ENCODE measurements around the gene ADH7. TPM values are rescaled to one million over a fixed set of nuclear protein-coding genes. Genes with fewer than 3 reads are reported as not detected.

ADH7 gene
- total and polyA plus RNA-seq, 2 of the 8 experiments (the other 6 are each of a cell fraction or from before 2014, with no cell fraction given) = not detected

DNA sequence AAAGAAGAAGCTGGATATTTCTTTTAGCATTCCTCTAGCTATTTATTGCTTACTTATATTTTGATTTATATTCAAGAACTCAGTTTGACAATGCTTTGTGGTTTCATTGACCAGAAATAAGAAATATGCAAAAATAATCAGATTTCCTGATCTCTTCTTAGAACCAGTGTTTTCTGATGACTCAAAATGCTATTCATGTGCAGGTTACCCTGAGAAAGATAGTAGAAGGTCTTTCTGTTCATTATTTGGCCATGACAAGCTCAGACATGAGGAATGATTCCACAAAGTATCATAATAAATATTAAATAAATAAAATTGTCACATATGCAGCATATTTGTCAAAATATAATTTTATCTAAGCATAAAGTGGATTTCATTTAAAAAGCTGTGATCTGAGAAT, 24.1 kb downstream of the ADH7 start:
- Histone ChIP-seq H3K14ac (ENCODE audit: insufficient read length) (no peak overlapping the region), H2AK5ac (ENCODE audit: low read depth, low read length) (no peak overlapping the region), H3K36me3 (ENCODE audit: control insufficient read depth in 2 of 4, insufficient read depth in 4 of 4, low read length in 3 of 4) (no peaks in the 10 kb centered on the region), H3K27me3 (replicated peaks in 1 of 4; ENCODE audit: control insufficient read depth in 3 of 4, extremely low read depth in 1 of 4, insufficient read depth in 3 of 4, low read length in 3 of 4) (no peaks in the 10 kb centered on the region), H3K9me3 (ENCODE audit: insufficient read depth in 2 of 2, low read depth in 1 of 2, low read length in 1 of 2) (no peaks in the 10 kb centered on the region), H3K9ac (replicated peaks in 1 of 4; ENCODE audit: extremely low read depth in 1 of 4, low read depth in 3 of 4, low read length in 3 of 4) (no peak overlapping the region), H3K23ac (ENCODE audit: insufficient read length) (no peak overlapping the region), H3K4ac (replicated peaks; ENCODE audit: insufficient read length, low read depth, low read length) (no peak overlapping the region), H2BK5ac (ENCODE audit: low read depth, low read length) (no peak overlapping the region), H2BK12ac (ENCODE audit: low read depth, low read length) (no peak overlapping the region), H3K18ac (ENCODE audit: extremely low read depth, low read length) (no peak overlapping the region), H3K4me3 (ENCODE audit: extremely low read depth in 1 of 4, insufficient read depth in 2 of 4, low read depth in 3 of 4, low read length in 4 of 4) (no peak overlapping the region), H3K56ac (replicated peaks; ENCODE audit: insufficient read length, low read depth, low read length) (no peak overlapping the region), H2BK20ac (ENCODE audit: low read length) (no peak overlapping the region), H3K79me2 (ENCODE audit: control insufficient read depth in 1 of 2, insufficient read depth in 2 of 2, low read length in 2 of 2) (no peaks in the 10 kb centered on the region), H3K4me1 (replicated peaks in 1 of 4; ENCODE audit: control insufficient read depth in 3 of 4, insufficient read depth in 4 of 4, low read length in 3 of 4) (no peaks in the 10 kb centered on the region), H3K79me1 (ENCODE audit: low read depth, low read length) (no peaks in the 10 kb centered on the region), H3K4me2 (ENCODE audit: insufficient read depth in 1 of 2, low read depth in 2 of 2, low read length in 2 of 2) (no peak overlapping the region), H4K91ac (replicated peaks; ENCODE audit: insufficient read length, low read length) (no peak overlapping the region), H3K27ac (ENCODE audit: low read depth, low read length) (no peak overlapping the region), H2BK15ac (ENCODE audit: low read length) (no peak overlapping the region), H4K5ac (ENCODE audit: insufficient read length, low read depth, low read length) (no peak overlapping the region), H2AFZ (ENCODE audit: low read length) (no peak overlapping the region), H3K23me2 (ENCODE audit: low read depth, low read length) (no peaks in the 10 kb centered on the region), H4K8ac (ENCODE audit: extremely low read depth, insufficient read depth, low read length) (no peak overlapping the region), H2BK120ac (replicated peaks; ENCODE audit: low read depth, low read length) (no peak overlapping the region), H4K20me1 (replicated peaks in 1 of 2; ENCODE audit: control insufficient read depth in 1 of 2, insufficient read depth in 2 of 2, low read length in 2 of 2) (no peaks in the 10 kb centered on the region)
- ChIA-PET CTCF (ENCODE audit: partially characterized antibody) (interaction anchor here (0.6 to 10.9 kb wide), 8 partner anchors 8 to 292 kb away, joined by 3 to 99 read pairs (median 3); partner anchors contain the start of gene ADH7), POLR2A (ENCODE audit: partially characterized antibody) (no interaction called here)
- FAIRE-seq (no peak), DNase-seq (ENCODE audit: low read depth in 1 of 2, low spot score in 2 of 2) (no peak)
- no peak for TF ChIP-seq POLR2A (IDR thresholded peaks at IDR 0.05; ENCODE audit: control extremely low read depth in 1 of 2, low read depth in 2 of 2, low read length in 2 of 2)
- no peak for TF ChIP-seq SAP30 (IDR thresholded peaks at IDR 0.05; ENCODE audit: insufficient read depth, insufficient replicate concordance, low read length)
- TF ChIP-seq, protein P1, sequence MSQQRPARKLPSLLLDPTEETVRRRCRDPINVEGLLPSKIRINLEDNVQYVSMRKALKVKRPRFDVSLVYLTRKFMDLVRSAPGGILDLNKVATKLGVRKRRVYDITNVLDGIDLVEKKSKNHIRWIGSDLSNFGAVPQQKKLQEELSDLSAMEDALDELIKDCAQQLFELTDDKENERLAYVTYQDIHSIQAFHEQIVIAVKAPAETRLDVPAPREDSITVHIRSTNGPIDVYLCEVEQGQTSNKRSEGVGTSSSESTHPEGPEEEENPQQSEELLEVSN (IDR thresholded peaks at IDR 0.05) = no peak
- TF ChIP-seq TCF12 (IDR thresholded peaks at IDR 0.05; ENCODE audit: low read depth, low read length) = no peak
- no peak for TF ChIP-seq HDAC2 (IDR thresholded peaks at IDR 0.05; ENCODE audit: borderline replicate concordance in 1 of 2, low read depth in 2 of 2, low read length in 2 of 2)
- no peak for TF ChIP-seq SIN3A (conservative IDR thresholded peaks at IDR 0.05 in 1 of 2, IDR thresholded peaks at IDR 0.05 in 1 of 2; ENCODE audit: low read depth in 1 of 2, low read length in 2 of 2)
- no peak for TF ChIP-seq POU5F1 (IDR thresholded peaks at IDR 0.05; ENCODE audit: low read depth, low read length)
- no peak for TF ChIP-seq CTBP2 (IDR thresholded peaks at IDR 0.05; ENCODE audit: borderline replicate concordance, insufficient read depth, insufficient read length, low read length)
- no peak for TF ChIP-seq SIX5 (IDR thresholded peaks at IDR 0.05; ENCODE audit: low read depth, low read length)
- no peak for TF ChIP-seq BACH1 (IDR thresholded peaks at IDR 0.05; ENCODE audit: low read length)
- TF ChIP-seq MAFK (IDR thresholded peaks at IDR 0.05; ENCODE audit: low read depth, low read length) = no peak
- no peak for TF ChIP-seq SP1 (IDR thresholded peaks at IDR 0.05; ENCODE audit: low read depth, low read length)
- TF ChIP-seq POLR2AphosphoS5 (IDR thresholded peaks at IDR 0.05; ENCODE audit: low read depth, low read length) = no peak
- no peak for TF ChIP-seq HDAC6 (IDR thresholded peaks at IDR 0.05; ENCODE audit: low read depth, low read length)
- TF ChIP-seq RXRA (IDR thresholded peaks at IDR 0.05; ENCODE audit: insufficient read depth, low read depth, low read length) = no peak
- no peak for TF ChIP-seq RFX5 (IDR thresholded peaks at IDR 0.05; ENCODE audit: borderline replicate concordance, low read depth, low read length)

All from H1 (cell line).